B cell (primary cell): ENCODE data around the gene TRIM4.
A peak's percentile ranks its signal among the peaks of the same experiment; 100 is the strongest.

Source experiments
- EZH2 ChIP-seq: IDR thresholded peaks from 2 replicates; pipeline ENCODE4 v1.6.1; 2012; ENCODE audit warnings: borderline replicate concordance, low read depth, mild to moderate bottlenecking, moderate library complexity, low read length; ENCODE audit not compliant: insufficient read depth, poor library complexity, severe bottlenecking
- TF ChIP-seq, protein P1 (sequence below): fragments of 200-600 bp; IDR thresholded peaks from one replicate; pipeline ENCODE4 v1.8.0; 2022; ENCODE audit warnings: antibody characterized with exemption, mild to moderate bottlenecking

DNA sequence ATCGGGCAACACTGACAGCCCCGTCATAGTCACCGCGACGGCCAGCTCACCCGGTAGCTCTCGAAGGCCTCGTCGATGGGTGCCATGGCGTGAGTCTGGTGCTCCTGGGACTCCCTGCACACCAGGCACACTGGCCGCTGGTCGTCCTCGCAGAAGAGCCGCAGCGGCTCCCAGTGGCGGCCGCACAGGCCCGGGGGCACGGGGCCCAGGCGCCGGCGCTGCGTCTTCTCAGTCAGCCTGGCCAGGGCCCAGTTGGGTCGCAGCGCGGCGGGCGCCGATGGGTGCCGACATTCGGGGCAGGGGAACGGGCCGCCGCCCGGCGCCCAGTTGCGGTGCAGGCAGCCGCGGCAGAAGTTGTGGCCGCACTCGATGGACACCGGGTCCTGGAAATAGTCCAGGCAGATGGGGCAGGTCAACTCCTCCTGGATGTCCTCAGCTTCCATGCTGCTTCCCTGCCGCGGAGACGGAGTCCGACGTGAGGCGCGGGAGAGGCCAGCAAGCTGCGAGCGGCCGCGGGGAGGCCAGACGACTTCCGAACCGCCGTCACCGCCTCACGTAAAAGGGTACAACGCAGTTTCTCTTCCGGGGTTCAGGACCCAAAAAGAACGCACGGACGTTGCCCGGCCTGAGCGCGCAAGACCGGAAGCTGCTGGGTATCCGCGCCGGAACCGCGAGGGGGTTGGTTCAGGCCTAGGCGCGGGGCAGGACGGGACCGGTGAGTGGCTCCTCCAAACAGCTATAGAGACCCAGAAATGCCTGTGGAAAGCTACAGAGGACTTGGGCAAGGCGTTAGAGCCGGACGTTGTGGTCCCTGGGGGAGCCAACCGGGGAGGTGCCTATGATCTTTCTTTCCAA lies at the start of gene TRIM4:
- TF ChIP-seq, protein P1, sequence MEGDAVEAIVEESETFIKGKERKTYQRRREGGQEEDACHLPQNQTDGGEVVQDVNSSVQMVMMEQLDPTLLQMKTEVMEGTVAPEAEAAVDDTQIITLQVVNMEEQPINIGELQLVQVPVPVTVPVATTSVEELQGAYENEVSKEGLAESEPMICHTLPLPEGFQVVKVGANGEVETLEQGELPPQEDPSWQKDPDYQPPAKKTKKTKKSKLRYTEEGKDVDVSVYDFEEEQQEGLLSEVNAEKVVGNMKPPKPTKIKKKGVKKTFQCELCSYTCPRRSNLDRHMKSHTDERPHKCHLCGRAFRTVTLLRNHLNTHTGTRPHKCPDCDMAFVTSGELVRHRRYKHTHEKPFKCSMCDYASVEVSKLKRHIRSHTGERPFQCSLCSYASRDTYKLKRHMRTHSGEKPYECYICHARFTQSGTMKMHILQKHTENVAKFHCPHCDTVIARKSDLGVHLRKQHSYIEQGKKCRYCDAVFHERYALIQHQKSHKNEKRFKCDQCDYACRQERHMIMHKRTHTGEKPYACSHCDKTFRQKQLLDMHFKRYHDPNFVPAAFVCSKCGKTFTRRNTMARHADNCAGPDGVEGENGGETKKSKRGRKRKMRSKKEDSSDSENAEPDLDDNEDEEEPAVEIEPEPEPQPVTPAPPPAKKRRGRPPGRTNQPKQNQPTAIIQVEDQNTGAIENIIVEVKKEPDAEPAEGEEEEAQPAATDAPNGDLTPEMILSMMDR, result peak; percentile 21
- no peak for TF ChIP-seq EZH2
